ENCODE results near the gene KCNQ1. TPM values are rescaled to one million over a fixed set of nuclear protein-coding genes. Genes with fewer than 3 reads are reported as not detected.

KCNQ1 gene
- total RNA-seq, 1 experiment from 2014 or later = 10.7 TPM

DNA sequence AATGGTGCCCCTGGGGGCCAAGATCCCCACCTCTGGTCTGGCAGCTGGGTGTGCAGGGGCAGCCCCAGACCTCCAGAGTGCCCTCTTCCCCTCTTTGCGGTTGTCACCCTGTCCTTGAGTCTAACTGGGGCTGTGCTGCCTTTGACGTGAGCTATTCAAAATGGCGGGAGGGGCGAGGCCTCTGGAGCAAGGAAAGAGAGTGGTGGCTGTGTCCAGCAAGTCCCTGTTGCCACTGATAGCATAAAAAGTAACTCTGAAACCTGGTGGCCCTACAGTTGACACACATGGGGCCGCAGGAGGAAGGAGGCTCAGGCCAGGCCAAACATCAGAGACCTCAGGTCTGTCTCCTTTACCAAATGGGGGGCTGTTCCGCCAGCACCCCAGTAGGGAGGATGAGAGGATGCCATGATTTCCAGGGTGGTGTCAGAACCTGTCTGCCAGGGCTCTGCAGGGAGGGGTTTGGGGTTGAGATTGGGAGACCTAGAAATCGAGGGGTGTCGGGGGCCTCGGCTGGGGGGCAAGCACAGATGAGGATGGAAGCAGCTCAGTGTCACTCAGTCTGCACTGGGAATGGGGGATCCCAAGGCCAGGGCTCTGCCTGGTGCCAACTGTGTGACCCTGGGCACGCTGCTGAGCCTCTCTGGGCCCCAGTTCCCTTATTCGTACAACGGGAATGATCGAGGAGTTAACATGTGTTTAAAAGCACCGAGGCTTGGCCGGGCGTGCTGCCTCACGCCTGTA lies 304.2 kb downstream of the KCNQ1 start:
- ATAC-seq = no peak
- Histone ChIP-seq H4K20me1 (ENCODE audit: insufficient read depth) (no peaks in the 10 kb centered on the region), H3K9me3 (ENCODE audit: control insufficient read depth in 1 of 2, insufficient read depth in 1 of 2, low read depth in 1 of 2, low read length in 2 of 2) (no peaks in the 10 kb centered on the region), H3K4me1 (ENCODE audit: control insufficient read depth in 1 of 2, insufficient read depth in 2 of 2, low read length in 2 of 2) (peaks cover 9 to 14% of the 10 kb centered on the region in 2 experiments), H3K27me3 (ENCODE audit: insufficient read depth, low read length) (no peaks in the 10 kb centered on the region), H3K79me2 (ENCODE audit: insufficient read depth, low read length) (no peaks in the 10 kb centered on the region), H3K9me2 (ENCODE audit: insufficient read depth) (no peaks in the 10 kb centered on the region), H2AFZ (ENCODE audit: low read depth, low read length, poor library complexity, severe bottlenecking) (no peak overlapping the region), H3K36me3 (ENCODE audit: control insufficient read depth in 1 of 2, insufficient read depth in 2 of 2, low read length in 2 of 2) (no peaks in the 10 kb centered on the region), H3K9ac (ENCODE audit: low read length) (no peak overlapping the region), H3K4me3 (replicated peaks in 1 of 2; ENCODE audit: low read depth in 1 of 2, low read length in 2 of 2) (no peak overlapping the region), H3K4me2 (ENCODE audit: low read length) (no peak overlapping the region), H3K27ac (ENCODE audit: low read depth, low read length) (no peak overlapping the region)
- RAD21 ChIA-PET (ENCODE audit: low non-redundant PET in 1 of 2, low total read pairs in 2 of 2, uncharacterized antibody in 2 of 2, unreplicated experiment in 2 of 2) = no interaction called here
- TF ChIP-seq, protein P1, sequence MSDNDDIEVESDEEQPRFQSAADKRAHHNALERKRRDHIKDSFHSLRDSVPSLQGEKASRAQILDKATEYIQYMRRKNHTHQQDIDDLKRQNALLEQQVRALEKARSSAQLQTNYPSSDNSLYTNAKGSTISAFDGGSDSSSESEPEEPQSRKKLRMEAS (IDR thresholded peaks at IDR 0.05) = no peak
- TF ChIP-seq, protein P2, sequence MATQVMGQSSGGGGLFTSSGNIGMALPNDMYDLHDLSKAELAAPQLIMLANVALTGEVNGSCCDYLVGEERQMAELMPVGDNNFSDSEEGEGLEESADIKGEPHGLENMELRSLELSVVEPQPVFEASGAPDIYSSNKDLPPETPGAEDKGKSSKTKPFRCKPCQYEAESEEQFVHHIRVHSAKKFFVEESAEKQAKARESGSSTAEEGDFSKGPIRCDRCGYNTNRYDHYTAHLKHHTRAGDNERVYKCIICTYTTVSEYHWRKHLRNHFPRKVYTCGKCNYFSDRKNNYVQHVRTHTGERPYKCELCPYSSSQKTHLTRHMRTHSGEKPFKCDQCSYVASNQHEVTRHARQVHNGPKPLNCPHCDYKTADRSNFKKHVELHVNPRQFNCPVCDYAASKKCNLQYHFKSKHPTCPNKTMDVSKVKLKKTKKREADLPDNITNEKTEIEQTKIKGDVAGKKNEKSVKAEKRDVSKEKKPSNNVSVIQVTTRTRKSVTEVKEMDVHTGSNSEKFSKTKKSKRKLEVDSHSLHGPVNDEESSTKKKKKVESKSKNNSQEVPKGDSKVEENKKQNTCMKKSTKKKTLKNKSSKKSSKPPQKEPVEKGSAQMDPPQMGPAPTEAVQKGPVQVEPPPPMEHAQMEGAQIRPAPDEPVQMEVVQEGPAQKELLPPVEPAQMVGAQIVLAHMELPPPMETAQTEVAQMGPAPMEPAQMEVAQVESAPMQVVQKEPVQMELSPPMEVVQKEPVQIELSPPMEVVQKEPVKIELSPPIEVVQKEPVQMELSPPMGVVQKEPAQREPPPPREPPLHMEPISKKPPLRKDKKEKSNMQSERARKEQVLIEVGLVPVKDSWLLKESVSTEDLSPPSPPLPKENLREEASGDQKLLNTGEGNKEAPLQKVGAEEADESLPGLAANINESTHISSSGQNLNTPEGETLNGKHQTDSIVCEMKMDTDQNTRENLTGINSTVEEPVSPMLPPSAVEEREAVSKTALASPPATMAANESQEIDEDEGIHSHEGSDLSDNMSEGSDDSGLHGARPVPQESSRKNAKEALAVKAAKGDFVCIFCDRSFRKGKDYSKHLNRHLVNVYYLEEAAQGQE (IDR thresholded peaks at IDR 0.05; ENCODE audit: low read depth) = no peak
- no peak for TF ChIP-seq YY1 (IDR thresholded peaks at IDR 0.05; ENCODE audit: extremely low read depth, insufficient replicate concordance, low read depth, low read length)
- TF ChIP-seq SP1 (IDR thresholded peaks at IDR 0.05; ENCODE audit: low read depth) = no peak
- no peak for TF ChIP-seq ZFX (IDR thresholded peaks at IDR 0.05)
- TF ChIP-seq SRF (IDR thresholded peaks at IDR 0.05; ENCODE audit: low read depth) = no peak
- POLR2A ChIA-PET = no interaction called here
- CTCF ChIA-PET = no interaction called here
- intact Hi-C loops (cut with micrococcal nuclease) = no loop called here
- no peak for DNase-seq (ENCODE audit: low read depth, low spot score)
- no TSS peak for BruUV-seq (replicated peaks)
